Duodenal mucosa (tissue), 2 donors: ENCODE data around the gene SRP9.

Experiments
- H3K27ac ChIP-seq: one replicate; pipeline ENCODE4 v1.7.0; 2013; ENCODE audit warnings: low read depth, low read length
- H3K27me3 ChIP-seq, 2 donors: one replicate each; pipeline ENCODE4 v1.7.0; 2013; ENCODE audit warnings: low read length in 2 of 2, control low read depth in 1 of 2; ENCODE audit not compliant: insufficient read depth in 2 of 2, control insufficient read depth in 1 of 2
- H3K36me3 ChIP-seq, 2 donors: one replicate each; pipeline ENCODE4 v1.7.0; 2013; ENCODE audit warnings: low read length in 2 of 2, control low read depth in 1 of 2; ENCODE audit not compliant: insufficient read depth in 2 of 2, control insufficient read depth in 1 of 2
- H3K4me1 ChIP-seq, 2 donors: one replicate each; pipeline ENCODE4 v1.7.0; 2013; ENCODE audit warnings: low read length in 2 of 2, control low read depth in 1 of 2; ENCODE audit not compliant: insufficient read depth in 2 of 2, control insufficient read depth in 1 of 2
- H3K4me3 ChIP-seq, 2 donors: one replicate each; pipeline ENCODE4 v1.7.0; 2013; ENCODE audit warnings: low read length in 2 of 2, low read depth in 1 of 2
- H3K9ac ChIP-seq, 2 donors: one replicate each; pipeline ENCODE4 v1.7.0; 2013; ENCODE audit warnings: low read length in 2 of 2, low read depth in 1 of 2
- H3K9me3 ChIP-seq, 2 donors: one replicate each; pipeline ENCODE4 v1.7.0; 2013; ENCODE audit warnings: low read length in 2 of 2, control low read depth in 1 of 2; ENCODE audit not compliant: control insufficient read depth in 1 of 2

The SRP9 gene, protein sequence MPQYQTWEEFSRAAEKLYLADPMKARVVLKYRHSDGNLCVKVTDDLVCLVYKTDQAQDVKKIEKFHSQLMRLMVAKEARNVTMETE

DNA sequence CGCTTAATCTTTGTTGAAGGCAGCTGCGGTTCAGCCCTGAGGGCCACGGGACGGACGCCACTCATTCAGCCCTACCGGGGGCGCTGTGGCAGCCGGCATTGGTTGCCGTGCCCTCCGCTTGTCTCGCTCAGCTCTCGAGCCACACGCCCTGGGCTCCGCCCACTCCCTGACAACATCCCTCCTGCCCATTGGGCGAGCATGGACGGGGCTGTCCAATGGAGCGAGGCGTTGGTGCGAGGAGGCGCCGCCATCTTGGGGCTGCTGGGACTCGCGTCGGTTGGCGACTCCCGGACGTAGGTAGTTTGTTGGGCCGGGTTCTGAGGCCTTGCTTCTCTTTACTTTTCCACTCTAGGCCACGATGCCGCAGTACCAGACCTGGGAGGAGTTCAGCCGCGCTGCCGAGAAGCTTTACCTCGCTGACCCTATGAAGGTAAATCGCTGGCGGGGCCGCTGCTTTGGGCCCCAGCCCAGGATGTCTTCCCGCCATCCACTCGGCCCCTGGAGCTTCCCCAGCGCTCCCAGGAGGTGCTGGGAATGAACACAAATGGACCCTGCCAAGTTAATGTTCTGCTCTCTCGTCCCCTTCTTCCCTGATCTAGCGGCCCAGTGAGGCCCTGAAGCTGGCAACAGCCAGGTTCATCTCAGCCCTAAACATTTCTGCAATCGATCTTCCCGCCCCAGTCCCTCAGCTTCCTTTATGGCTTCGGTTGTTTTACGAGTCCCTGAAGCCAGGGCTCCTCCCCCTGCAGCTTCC, at the start of gene SRP9:
Gene SRP9 (plus strand): TSS at position 244 of the 754 bp plus-strand sequence. CDS start 115 bp downstream, at position 359.
- H3K4me3 ChIP-seq = peak within 1 kb of the TSS; percentile 86 to 97
- H3K9me3 ChIP-seq = no peaks in the 10 kb centered on the region
- peaks cover 0 to 3% of the 10 kb centered on the region in 2 donors for H3K36me3 ChIP-seq
- no peaks in the 10 kb centered on the region for H3K27me3 ChIP-seq
- peak within 1 kb of the TSS; percentile 88 to 89 for H3K9ac ChIP-seq
- H3K4me1 ChIP-seq = peaks cover 14 to 16% of the 10 kb centered on the region in 2 donors
- peak within 1 kb of the TSS; percentile 90 for H3K27ac ChIP-seq

DNA sequence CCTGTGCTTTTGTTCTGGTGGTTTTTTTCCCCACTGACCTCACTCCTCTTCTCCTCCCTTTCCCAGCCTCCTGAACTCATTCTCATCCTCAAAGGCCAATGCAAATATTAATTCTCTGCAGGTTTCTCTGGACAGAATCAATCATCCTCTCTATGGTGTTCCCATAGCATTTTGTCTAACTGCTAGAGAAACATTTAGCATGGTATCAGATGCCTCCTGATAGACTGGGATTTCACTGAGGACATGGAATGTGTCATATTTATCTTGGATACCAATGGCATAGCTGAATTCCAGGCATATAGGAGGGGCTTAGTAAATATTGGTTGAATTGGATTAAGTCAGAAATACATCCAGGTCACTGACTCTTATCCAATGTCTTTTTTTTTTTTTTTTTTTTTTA, 46.1 kb upstream of the SRP9 start:
- Histone ChIP-seq H3K36me3 (no peaks in the 10 kb centered on the region), H3K9me3 (no peaks in the 10 kb centered on the region), H3K4me3 (no peak overlapping the region), H3K9ac (no peak overlapping the region), H3K27ac (no peak overlapping the region), H3K4me1 (peaks cover 0 to 3% of the 10 kb centered on the region in 2 donors), H3K27me3 (no peaks in the 10 kb centered on the region)

DNA sequence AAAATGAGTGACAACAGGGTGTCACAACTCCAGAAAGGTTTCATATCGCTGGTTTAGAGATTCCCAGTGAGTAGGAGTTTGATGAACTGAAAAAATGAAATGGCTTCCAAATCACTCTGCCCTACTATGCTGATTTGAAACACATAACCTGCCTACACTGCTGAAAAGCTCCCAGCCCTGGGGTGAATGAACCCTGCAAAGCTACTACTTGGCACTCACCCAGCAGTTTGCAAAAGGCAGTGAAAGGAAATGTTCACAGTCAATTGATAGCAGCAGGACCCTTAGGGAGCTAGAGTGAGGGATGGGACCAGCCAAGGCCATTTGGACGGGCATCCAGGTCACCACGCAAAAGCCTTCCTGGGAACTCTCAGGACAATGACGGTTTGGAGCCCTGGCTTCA, 44.4 kb upstream of the SRP9 start:
- Histone ChIP-seq H3K4me3 (no peak overlapping the region), H3K27me3 (no peaks in the 10 kb centered on the region), H3K27ac (no peak overlapping the region), H3K36me3 (no peaks in the 10 kb centered on the region), H3K9me3 (no peaks in the 10 kb centered on the region), H3K9ac (no peak overlapping the region), H3K4me1 (peaks cover 0 to 6% of the 10 kb centered on the region in 2 donors)

DNA sequence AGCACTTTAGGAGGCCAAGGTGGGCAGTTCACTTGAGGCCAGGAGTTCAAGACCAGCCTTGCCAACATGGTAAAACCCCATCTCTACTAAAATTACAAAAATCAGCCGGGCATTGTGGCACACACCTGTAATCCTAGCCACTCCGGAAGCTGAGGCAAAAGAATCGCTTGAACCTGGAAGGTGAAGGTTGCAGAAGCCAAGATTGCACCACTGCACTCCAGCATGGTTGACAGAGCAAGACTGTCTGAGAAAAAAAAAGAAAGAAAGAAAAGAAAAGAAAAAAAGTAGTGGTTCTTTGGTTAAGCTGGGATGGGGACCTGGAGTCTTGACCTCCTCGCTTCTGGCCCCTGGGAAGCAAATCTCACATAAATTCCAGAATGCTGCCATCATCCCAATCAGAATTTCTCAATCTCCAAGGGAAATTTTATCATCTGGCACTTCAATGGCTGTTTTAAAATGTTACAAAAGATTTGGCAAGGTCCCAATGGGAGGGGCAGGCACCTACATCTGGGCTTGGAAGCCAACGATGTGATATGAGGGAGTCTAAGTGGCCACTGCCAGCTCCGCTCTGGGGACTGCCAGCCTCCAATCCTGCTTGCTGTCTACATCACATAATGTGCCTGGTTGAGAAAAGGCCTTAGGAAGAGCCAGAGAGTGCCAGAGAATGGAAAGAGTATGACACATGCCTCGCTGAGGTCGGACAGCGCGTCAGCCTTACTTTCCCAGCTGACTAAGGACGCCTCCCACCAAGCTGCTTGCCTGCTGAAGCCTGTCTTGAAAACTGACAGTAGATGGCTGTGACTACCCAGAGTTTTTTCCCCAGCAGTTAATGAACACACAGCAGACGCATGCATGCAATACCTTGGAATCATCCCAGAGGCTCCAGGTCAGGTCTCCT, 42.1 kb upstream of the SRP9 start:
- Histone ChIP-seq H3K36me3 (no peaks in the 10 kb centered on the region), H3K27me3 (no peaks in the 10 kb centered on the region), H3K9ac (no peak overlapping the region), H3K4me3 (no peak overlapping the region), H3K4me1 (peaks cover 0 to 6% of the 10 kb centered on the region in 2 donors), H3K27ac (no peak overlapping the region), H3K9me3 (no peaks in the 10 kb centered on the region)

DNA sequence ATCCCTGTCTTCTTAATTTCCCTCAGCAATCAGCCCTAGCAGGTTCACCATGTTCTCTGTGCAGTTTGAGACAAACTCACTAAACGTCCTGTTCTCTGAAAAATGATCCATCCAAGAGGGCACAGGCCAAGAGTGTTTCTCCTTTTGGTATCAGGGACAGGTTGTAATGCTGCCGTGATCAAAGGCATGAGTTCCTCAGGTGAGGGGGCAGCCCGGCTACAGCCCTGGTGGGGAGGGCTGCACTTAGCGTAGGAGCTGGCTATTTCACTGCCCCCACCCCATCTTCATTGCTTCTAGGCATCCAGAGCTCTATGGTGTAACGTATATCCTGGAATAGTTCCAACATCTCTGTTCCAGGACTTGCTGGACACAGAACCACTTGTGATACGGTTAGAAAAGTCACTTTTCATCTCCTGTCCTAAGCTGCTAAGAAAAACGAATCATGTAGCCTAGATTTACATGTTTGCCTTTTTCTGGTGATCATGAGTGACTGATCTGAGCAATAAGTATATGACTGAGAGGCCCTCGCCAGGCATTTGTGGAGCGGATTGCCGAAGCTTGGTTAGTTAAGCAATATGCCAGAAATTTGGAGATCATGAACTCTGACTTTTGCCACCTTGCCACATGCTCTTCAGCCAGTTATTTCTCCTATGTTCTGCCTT, 41.1 kb upstream of the SRP9 start:
- Histone ChIP-seq H3K36me3 (no peaks in the 10 kb centered on the region), H3K4me3 (no peak overlapping the region), H3K27me3 (no peaks in the 10 kb centered on the region), H3K4me1 (peaks cover 0 to 6% of the 10 kb centered on the region in 2 donors), H3K27ac (no peak overlapping the region), H3K9ac (no peak overlapping the region), H3K9me3 (no peaks in the 10 kb centered on the region)

DNA sequence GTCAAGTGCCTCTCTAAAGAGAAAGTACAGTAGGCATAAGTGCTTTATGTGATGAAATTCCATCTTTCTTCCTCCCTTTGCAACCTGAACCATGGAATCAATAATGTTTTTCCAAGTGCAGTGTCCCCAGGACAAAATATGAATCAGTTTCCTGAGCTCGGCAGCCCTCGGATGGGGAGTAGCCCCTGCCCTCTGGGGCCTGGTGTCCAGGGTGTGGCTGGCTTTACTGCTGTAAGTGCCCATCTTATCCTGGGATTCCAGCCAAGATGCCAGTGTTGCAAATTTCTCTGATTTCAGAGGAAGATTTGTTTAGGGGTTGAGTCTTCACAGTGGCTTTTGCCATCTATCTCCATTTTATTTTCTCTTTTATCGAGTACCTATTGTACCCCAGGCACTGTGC, 40.5 kb upstream of the SRP9 start:
- Histone ChIP-seq H3K27ac (no peak overlapping the region), H3K4me3 (no peak overlapping the region), H3K9ac (no peak overlapping the region), H3K27me3 (no peaks in the 10 kb centered on the region), H3K36me3 (no peaks in the 10 kb centered on the region), H3K9me3 (no peaks in the 10 kb centered on the region), H3K4me1 (peaks cover 0 to 6% of the 10 kb centered on the region in 2 donors)

DNA sequence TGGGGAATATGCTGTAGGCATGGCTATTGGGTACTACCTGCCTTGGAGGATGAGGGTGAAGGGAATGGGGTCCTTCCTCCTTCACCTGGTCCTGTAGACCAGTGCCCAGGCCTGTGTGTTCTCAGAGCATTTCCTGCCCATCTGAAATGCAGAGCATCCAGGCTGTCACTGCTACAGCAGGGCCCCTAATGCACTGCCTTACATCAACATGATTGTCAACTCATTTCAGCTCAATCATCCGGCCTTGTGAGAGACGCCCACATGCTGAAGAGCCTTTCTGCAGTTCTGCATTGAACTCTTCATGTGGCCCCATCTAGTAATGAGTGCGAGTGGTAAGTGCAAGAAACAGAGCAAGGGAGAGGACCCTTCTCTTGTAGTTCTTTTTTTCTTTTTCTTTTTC, 39.8 kb upstream of the SRP9 start:
- Histone ChIP-seq H3K27me3 (no peaks in the 10 kb centered on the region), H3K9ac (no peak overlapping the region), H3K27ac (no peak overlapping the region), H3K4me3 (no peak overlapping the region), H3K4me1 (peaks cover 0 to 6% of the 10 kb centered on the region in 2 donors), H3K9me3 (no peaks in the 10 kb centered on the region), H3K36me3 (no peaks in the 10 kb centered on the region)

DNA sequence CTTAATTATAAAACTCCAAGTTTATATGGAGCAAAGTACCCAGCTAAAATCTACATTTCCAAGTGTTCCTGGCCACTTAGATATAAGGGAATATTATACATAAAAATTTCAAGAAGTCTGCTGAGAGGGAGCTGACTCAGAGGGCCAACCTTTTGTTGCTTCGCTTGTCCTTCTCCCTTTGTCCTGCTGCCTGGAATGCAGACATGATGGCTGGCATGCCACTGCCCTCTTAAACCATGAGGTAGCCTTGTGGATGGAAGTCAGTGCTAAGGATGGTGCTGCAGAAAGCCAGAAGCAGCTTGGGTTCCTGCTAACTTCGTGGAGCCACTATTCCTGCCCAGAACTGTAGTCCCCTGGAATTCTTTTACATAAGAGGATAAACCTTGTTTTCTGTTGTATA, 38.9 kb upstream of the SRP9 start:
- no peak overlapping the region for H3K27ac ChIP-seq
- no peaks in the 10 kb centered on the region for H3K27me3 ChIP-seq
- H3K9ac ChIP-seq = no peak overlapping the region
- no peaks in the 10 kb centered on the region for H3K9me3 ChIP-seq
- H3K4me1 ChIP-seq = peaks cover 0 to 6% of the 10 kb centered on the region in 2 donors
- H3K4me3 ChIP-seq = no peak overlapping the region
- no peaks in the 10 kb centered on the region for H3K36me3 ChIP-seq

DNA sequence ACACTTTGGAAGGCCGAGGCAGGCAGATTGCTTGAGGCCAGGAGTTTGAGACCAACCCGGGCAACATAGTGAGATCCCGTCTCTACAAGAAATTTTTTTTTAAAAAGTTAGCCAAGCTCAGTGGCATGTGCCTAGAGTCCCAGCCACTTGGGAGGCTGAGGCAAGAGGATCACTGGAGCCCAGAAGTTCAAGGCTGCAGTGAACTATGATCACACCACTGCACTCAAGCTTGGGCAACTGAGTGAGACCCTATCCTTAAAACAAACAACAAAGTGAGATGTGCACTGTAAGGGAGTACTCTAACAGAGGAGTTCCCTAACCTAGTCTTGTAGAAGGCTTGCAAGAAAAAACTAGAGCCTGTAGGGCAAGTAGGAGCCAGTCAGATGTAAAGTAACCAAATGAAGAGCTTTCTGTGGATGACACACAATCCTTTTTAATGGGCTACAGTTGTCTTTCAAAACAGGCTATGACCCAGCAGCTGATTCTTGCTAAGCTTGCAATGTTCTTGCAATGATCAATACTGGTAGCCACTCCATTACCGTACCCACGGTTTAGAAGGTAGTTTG, 38.0 kb upstream of the SRP9 start:
- Histone ChIP-seq H3K4me3 (no peak overlapping the region), H3K4me1 (peaks cover 0 to 6% of the 10 kb centered on the region in 2 donors), H3K27ac (no peak overlapping the region), H3K9me3 (no peaks in the 10 kb centered on the region), H3K27me3 (no peaks in the 10 kb centered on the region), H3K36me3 (no peaks in the 10 kb centered on the region), H3K9ac (no peak overlapping the region)
